Measurements from ENCODE around the gene CD47.

Gene CD47

DNA sequence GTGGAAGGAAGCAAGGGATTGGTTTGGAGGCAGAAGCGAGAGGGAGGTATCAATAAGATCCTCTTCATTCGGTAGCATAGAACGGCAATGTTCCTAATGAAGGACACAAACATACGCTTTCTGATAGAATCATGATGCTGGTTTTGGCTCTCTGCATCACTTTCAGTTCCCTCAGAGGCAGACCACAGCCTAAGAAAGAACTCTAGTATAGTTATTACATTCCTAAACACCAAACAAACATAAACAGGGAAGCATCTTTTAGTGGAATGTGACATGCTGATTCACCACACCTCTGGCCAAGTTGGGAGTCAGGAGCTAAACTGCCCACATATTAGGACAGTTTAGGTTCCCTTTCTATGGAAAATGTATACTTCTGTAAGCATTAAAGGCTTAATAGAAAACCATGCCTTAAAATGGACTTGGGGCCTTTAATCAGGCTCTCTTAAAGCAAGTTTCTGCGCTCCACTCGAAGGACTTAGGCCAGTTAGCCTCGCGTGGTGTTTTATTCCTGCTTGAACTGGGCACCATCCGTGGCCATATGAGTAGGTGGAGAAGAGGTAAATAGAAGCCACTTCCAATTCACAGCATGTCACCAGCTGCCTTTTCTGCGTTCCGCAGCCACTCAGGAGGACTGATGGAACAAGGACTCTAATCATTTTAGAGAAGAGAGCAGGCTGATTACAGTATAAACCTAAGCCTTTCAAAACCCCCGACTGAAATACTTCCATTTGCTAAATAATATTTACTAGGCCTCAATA, 53.7 kb downstream of the CD47 start:
- H3K27ac ChIP-seq (ENCODE audit: low read length) = no peak overlapping the region
- no peak overlapping the region for H3K4me3 ChIP-seq (ENCODE audit: low read length)
- H3K9ac ChIP-seq (ENCODE audit: low read length) = no peak overlapping the region
- H3K36me3 ChIP-seq (ENCODE audit: control insufficient read depth, low read depth, low read length) = no peaks in the 10 kb centered on the region
- no peaks in the 10 kb centered on the region for H3K27me3 ChIP-seq (ENCODE audit: control insufficient read depth, insufficient read depth, low read length)
- no peaks in the 10 kb centered on the region for H3K4me1 ChIP-seq (ENCODE audit: control insufficient read depth, low read depth, low read length)
- no peaks in the 10 kb centered on the region for H3K9me3 ChIP-seq (ENCODE audit: control insufficient read depth, low read depth, low read length)

DNA sequence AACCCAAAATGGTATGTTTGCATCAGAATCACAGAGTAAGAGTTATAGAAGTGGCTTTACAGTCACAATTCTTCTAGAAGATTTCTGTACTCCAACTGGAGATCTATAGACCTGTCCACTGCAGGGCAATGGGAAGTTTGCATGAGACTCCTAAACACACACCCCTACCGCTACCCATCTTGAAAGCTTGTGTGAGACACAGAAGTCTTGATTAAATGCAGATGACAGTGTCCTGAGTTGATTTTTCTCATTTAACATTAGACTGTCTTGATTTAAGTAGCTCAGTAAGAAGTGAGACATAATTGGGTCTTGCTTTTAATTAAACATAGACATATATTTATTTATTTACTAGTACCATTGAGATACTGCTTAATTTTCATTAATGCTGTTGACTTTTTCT, 54.4 kb downstream of the CD47 start:
- Histone ChIP-seq H3K4me3 (ENCODE audit: low read length) (no peak overlapping the region), H3K9ac (ENCODE audit: low read length) (no peak overlapping the region), H3K4me1 (ENCODE audit: control insufficient read depth, low read depth, low read length) (no peaks in the 10 kb centered on the region), H3K9me3 (ENCODE audit: control insufficient read depth, low read depth, low read length) (no peaks in the 10 kb centered on the region), H3K27ac (ENCODE audit: low read length) (no peak overlapping the region), H3K27me3 (ENCODE audit: control insufficient read depth, insufficient read depth, low read length) (no peaks in the 10 kb centered on the region), H3K36me3 (ENCODE audit: control insufficient read depth, low read depth, low read length) (no peaks in the 10 kb centered on the region)

DNA sequence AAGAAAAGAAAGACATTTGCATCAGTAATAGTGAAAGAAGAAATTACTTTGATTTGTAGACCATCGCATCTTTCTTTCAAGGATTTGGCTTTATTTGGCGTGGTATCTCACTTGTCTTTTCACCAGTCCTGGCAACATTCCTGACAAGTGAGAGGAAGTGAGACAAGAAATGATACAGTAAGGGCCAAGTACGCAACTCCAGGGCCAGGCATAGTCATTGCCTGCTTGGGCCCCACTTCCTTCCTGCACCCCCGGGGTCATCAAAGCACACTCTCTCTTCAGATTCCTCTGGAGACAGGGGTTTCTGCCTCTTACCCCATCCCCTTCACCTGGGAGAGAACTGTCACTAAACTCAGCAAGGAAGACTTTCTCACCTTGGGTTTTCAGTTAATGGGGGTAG, 55.1 kb downstream of the CD47 start:
- no peaks in the 10 kb centered on the region for H3K27me3 ChIP-seq (ENCODE audit: control insufficient read depth, insufficient read depth, low read length)
- no peaks in the 10 kb centered on the region for H3K9me3 ChIP-seq (ENCODE audit: control insufficient read depth, low read depth, low read length)
- H3K4me1 ChIP-seq (ENCODE audit: control insufficient read depth, low read depth, low read length) = no peaks in the 10 kb centered on the region
- H3K4me3 ChIP-seq (ENCODE audit: low read length) = no peak overlapping the region
- no peak overlapping the region for H3K9ac ChIP-seq (ENCODE audit: low read length)
- no peaks in the 10 kb centered on the region for H3K36me3 ChIP-seq (ENCODE audit: control insufficient read depth, low read depth, low read length)
- H3K27ac ChIP-seq (ENCODE audit: low read length) = no peak overlapping the region

GRCh38 chr3:108031895-108032294, 58.9 kb downstream of the CD47 start:
- no peaks in the 10 kb centered on the region for H3K27me3 ChIP-seq (ENCODE audit: control insufficient read depth, insufficient read depth, low read length)
- no peak overlapping the region for H3K9ac ChIP-seq (ENCODE audit: low read length)
- no peak overlapping the region for H3K4me3 ChIP-seq (ENCODE audit: low read length)
- H3K36me3 ChIP-seq (ENCODE audit: control insufficient read depth, low read depth, low read length) = no peaks in the 10 kb centered on the region
- peaks cover 7% of the 10 kb centered on the region for H3K4me1 ChIP-seq (ENCODE audit: control insufficient read depth, low read depth, low read length)
- no peaks in the 10 kb centered on the region for H3K9me3 ChIP-seq (ENCODE audit: control insufficient read depth, low read depth, low read length)
- H3K27ac ChIP-seq (ENCODE audit: low read length) = no peak overlapping the region

GRCh38 chr3:108030960-108031359, 59.9 kb downstream of the CD47 start:
- Histone ChIP-seq H3K27me3 (ENCODE audit: control insufficient read depth, insufficient read depth, low read length) (no peaks in the 10 kb centered on the region), H3K9ac (ENCODE audit: low read length) (no peak overlapping the region), H3K9me3 (ENCODE audit: control insufficient read depth, low read depth, low read length) (no peaks in the 10 kb centered on the region), H3K4me3 (ENCODE audit: low read length) (no peak overlapping the region), H3K4me1 (ENCODE audit: control insufficient read depth, low read depth, low read length) (peaks cover 7% of the 10 kb centered on the region), H3K27ac (ENCODE audit: low read length) (no peak overlapping the region), H3K36me3 (ENCODE audit: control insufficient read depth, low read depth, low read length) (no peaks in the 10 kb centered on the region)

DNA sequence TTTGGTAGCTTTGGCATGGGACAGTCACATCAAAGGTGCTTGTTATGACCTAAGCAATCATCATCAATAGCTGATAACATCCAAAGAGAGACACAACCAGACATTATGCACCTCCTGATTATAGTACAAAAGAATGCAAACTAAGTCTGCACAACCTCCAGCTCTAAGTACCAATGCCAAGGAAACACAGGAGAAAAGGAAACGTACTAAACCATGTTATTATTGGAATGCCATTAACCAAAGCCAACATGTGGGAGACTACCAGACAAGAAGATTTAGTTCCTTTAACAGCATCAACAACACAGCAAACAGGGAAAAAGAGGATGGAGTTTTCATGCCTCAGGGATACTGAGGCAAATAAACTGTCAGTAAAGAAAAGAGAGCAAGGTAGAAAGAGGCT, 61.4 kb downstream of the CD47 start:
- Histone ChIP-seq H3K36me3 (ENCODE audit: control insufficient read depth, low read depth, low read length) (no peaks in the 10 kb centered on the region), H3K27ac (ENCODE audit: low read length) (no peak overlapping the region), H3K9me3 (ENCODE audit: control insufficient read depth, low read depth, low read length) (no peaks in the 10 kb centered on the region), H3K9ac (ENCODE audit: low read length) (no peak overlapping the region), H3K4me3 (ENCODE audit: low read length) (no peak overlapping the region), H3K4me1 (ENCODE audit: control insufficient read depth, low read depth, low read length) (peaks cover 7% of the 10 kb centered on the region), H3K27me3 (ENCODE audit: control insufficient read depth, insufficient read depth, low read length) (no peaks in the 10 kb centered on the region)

GRCh38 chr3:108028896-108029295, 61.9 kb downstream of the CD47 start:
- no peak overlapping the region for H3K4me3 ChIP-seq (ENCODE audit: low read length)

DNA sequence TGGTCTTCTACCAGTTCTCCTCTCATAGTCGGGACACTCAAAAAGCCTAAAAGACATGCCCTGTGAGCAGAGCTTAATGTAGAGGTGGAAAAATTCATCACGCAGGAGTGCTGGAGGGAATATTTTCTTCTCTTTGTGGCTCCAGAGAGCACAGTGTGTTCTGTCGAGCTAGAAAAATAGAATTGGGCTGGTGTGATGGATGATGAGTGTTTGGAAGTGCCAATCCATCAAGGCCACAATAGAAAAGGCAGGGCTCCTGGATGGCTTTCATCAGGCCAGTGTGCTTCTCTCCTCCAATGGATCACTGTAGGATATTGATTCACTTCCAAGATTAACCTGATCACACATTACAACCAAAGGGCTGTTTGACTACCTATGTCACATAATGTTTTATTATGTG, 65.7 kb downstream of the CD47 start:
- no peak overlapping the region for H3K4me3 ChIP-seq (ENCODE audit: low read length)
- no peak overlapping the region for H3K27ac ChIP-seq (ENCODE audit: low read length)
- no peak overlapping the region for H3K9ac ChIP-seq (ENCODE audit: low read length)
- H3K36me3 ChIP-seq (ENCODE audit: control insufficient read depth, low read depth, low read length) = no peaks in the 10 kb centered on the region
- H3K27me3 ChIP-seq (ENCODE audit: control insufficient read depth, insufficient read depth, low read length) = no peaks in the 10 kb centered on the region
- peaks cover 17% of the 10 kb centered on the region for H3K4me1 ChIP-seq (ENCODE audit: control insufficient read depth, low read depth, low read length)
- H3K9me3 ChIP-seq (ENCODE audit: control insufficient read depth, low read depth, low read length) = no peaks in the 10 kb centered on the region

More at GRCh38 chr3:108028896-108029295, 61.9 kb downstream of the CD47 start:
- no peak overlapping the region for H3K9ac ChIP-seq (ENCODE audit: low read length)
- no peaks in the 10 kb centered on the region for H3K27me3 ChIP-seq (ENCODE audit: control insufficient read depth, insufficient read depth, low read length)
- H3K4me1 ChIP-seq (ENCODE audit: control insufficient read depth, low read depth, low read length) = peaks cover 7% of the 10 kb centered on the region
- no peaks in the 10 kb centered on the region for H3K9me3 ChIP-seq (ENCODE audit: control insufficient read depth, low read depth, low read length)
- no peaks in the 10 kb centered on the region for H3K36me3 ChIP-seq (ENCODE audit: control insufficient read depth, low read depth, low read length)
- H3K27ac ChIP-seq (ENCODE audit: low read length) = no peak overlapping the region

DNA sequence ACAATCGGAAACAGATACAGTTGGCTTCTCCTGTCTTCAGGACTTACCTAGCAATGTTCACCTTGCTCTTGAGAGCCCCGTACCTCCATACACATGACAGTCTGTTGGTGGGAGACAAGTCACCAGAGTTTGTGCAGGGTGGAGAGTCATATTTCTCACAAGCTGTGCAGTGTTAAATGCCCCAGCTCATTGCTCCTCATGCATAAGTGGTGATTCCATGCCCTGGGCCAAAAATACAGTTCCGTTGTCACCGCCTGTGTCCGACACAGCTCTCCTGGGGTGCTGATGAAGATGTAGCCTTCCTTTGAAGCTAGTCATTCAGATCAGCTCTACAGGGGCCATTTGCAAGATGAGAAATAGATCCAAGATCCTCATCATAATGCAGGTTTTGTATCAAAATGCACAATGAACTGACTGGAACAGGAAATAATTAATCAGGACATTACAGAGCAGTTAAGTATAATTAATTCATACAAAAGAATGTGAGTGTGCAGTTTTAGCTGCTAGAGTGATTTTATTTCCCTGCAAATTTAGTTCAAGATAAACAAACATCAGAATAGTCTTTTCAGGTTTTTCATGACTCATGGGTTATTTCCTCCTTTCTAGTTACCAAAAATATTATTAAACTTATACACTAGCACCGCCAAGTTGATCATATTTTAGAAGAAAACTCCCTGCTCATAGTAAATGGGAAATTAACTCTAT, 66.5 kb downstream of the CD47 start:
- H3K4me3 ChIP-seq (ENCODE audit: low read length) = no peak overlapping the region
- H3K27ac ChIP-seq (ENCODE audit: low read length) = no peak overlapping the region
- H3K9ac ChIP-seq (ENCODE audit: low read length) = no peak overlapping the region
- no peaks in the 10 kb centered on the region for H3K36me3 ChIP-seq (ENCODE audit: control insufficient read depth, low read depth, low read length)
- H3K27me3 ChIP-seq (ENCODE audit: control insufficient read depth, insufficient read depth, low read length) = no peaks in the 10 kb centered on the region
- H3K4me1 ChIP-seq (ENCODE audit: control insufficient read depth, low read depth, low read length) = peaks cover 17% of the 10 kb centered on the region
- H3K9me3 ChIP-seq (ENCODE audit: control insufficient read depth, low read depth, low read length) = no peaks in the 10 kb centered on the region

DNA sequence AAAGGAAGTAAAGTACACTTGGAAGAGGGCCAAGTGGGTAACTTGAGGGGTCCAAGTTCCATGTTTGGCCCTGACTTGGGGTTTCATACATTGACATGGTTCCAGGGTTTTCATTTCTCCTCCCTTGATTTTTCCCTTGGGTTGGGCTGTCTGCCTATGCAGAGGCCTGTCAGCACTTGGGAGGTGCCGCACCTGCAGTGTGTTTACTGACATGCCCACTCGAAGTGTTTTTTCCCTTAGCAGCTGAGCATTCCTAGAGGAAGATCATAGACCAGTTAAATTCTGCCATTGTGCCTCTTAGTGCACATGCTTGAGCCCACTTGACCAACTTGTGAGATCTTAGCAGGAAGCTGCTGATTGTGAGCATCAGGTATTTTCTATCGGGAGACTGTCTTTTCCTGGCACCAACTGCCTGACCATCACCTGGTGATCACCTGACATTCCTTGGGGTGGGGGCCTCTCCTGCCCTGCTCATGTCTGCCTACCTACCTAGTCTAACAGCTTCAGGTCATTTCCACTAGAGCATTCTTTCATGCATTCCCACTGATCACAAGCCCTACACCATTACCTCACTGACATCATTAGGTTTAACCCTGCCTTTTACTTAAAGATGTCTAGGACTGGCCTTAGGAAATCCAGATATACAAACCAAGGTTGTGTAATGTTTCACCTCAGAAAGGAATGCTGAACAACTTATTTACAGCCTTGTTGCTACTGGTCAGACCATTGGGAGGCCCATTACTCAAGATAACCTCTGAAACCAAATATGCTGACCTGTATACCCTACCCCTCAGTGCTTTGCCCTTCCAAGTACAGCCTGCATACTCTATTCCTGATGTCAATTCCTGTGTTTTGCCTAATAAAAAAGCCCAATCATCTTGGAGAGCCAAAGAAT, 68.3 kb downstream of the CD47 start:
- no peak overlapping the region for H3K9ac ChIP-seq (ENCODE audit: low read length)
- no peaks in the 10 kb centered on the region for H3K9me3 ChIP-seq (ENCODE audit: control insufficient read depth, low read depth, low read length)
- no peaks in the 10 kb centered on the region for H3K36me3 ChIP-seq (ENCODE audit: control insufficient read depth, low read depth, low read length)
- H3K27ac ChIP-seq (ENCODE audit: low read length) = no peak overlapping the region
- H3K4me1 ChIP-seq (ENCODE audit: control insufficient read depth, low read depth, low read length) = peaks cover 14% of the 10 kb centered on the region
- no peaks in the 10 kb centered on the region for H3K27me3 ChIP-seq (ENCODE audit: control insufficient read depth, insufficient read depth, low read length)
- no peak overlapping the region for H3K4me3 ChIP-seq (ENCODE audit: low read length)

DNA sequence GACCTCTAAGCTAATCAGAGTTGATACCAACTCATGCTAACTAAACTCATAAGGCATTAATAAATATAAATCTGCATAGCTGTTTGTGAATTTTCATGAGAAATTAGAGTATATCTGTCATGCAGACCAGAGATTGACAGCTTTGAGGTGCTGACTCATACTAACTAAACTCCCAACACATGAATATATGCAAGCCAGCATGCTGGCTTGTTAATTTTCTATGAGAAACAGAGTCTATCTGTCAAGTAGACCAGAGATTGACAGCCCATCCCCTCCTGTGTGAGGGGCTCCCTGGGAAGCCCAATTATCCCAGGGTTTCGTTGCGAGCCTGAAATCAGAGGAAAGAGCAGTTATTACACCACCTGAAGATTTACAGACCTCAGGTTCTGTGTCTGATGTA, 69.3 kb downstream of the CD47 start:
- Histone ChIP-seq H3K4me3 (ENCODE audit: low read length) (no peak overlapping the region), H3K27ac (ENCODE audit: low read length) (no peak overlapping the region), H3K27me3 (ENCODE audit: control insufficient read depth, insufficient read depth, low read length) (no peaks in the 10 kb centered on the region), H3K4me1 (ENCODE audit: control insufficient read depth, low read depth, low read length) (peaks cover 15% of the 10 kb centered on the region), H3K9ac (ENCODE audit: low read length) (no peak overlapping the region), H3K36me3 (ENCODE audit: control insufficient read depth, low read depth, low read length) (no peaks in the 10 kb centered on the region), H3K9me3 (ENCODE audit: control insufficient read depth, low read depth, low read length) (no peaks in the 10 kb centered on the region)
